Natural killer cell (primary cell): ENCODE measurements around the gene LAMC1. TPM values are rescaled to one million over a fixed set of nuclear protein-coding genes. Genes with fewer than 3 reads are reported as not detected.

Experiments used
- ATAC-seq, 3 donors: fragments of 150-1000 bp in 2 of 3; fragments of 200-7000 bp in 1 of 3; cut with Tn5 transposase; 1 replicate in 1 of 3; 2 replicates in 2 of 3; pipeline ENCODE4 v1.10.0; 2021; ENCODE audit warnings: mild to moderate bottlenecking in 2 of 3, moderate library complexity in 2 of 3
- DNase-seq, 2 donors: peaks; one replicate each; pipeline versions ENCODE4 v3.0.0 to v3.0.0-alpha.2; 2013 to 2021; ENCODE audit warnings: mixed read lengths in 1 of 2
- H3K27ac ChIP-seq: one replicate; pipeline ENCODE4 v1.5.1; 2013; ENCODE audit warnings: mild to moderate bottlenecking, low read length
- H3K27me3 ChIP-seq: one replicate; pipeline ENCODE4 v1.6.1; 2013; ENCODE audit warnings: low read length; ENCODE audit not compliant: control insufficient read depth, insufficient read depth
- H3K36me3 ChIP-seq: one replicate; pipeline ENCODE4 v1.6.1; 2013; ENCODE audit warnings: low read length; ENCODE audit not compliant: control insufficient read depth, insufficient read depth
- H3K4me1 ChIP-seq: one replicate; pipeline ENCODE4 v1.6.1; 2013; ENCODE audit warnings: low read length; ENCODE audit not compliant: control insufficient read depth, insufficient read depth
- H3K4me3 ChIP-seq: one replicate; pipeline ENCODE4 v1.5.1; 2013; ENCODE audit warnings: low read length
- H3K9me3 ChIP-seq: one replicate; pipeline ENCODE4 v1.6.1; 2013; ENCODE audit warnings: low read length; ENCODE audit not compliant: control insufficient read depth, insufficient read depth
- H3K27ac Mint-ChIP-seq, 2 donors: one replicate each; pipeline ENCODE4 v1.8.0; 2022; ENCODE audit warnings: mild to moderate bottlenecking in 2 of 2, mixed read lengths in 2 of 2, moderate library complexity in 1 of 2
- H3K27me3 Mint-ChIP-seq, 2 donors: one replicate each; pipeline ENCODE4 v1.8.0; 2022; ENCODE audit warnings: low read depth in 2 of 2, mixed read lengths in 2 of 2
- H3K36me3 Mint-ChIP-seq: one replicate; pipeline ENCODE4 v1.8.0; 2022; ENCODE audit warnings: mixed read lengths
- H3K4me1 Mint-ChIP-seq, 2 donors: one replicate each; pipeline ENCODE4 v1.8.0; 2022; ENCODE audit warnings: mixed read lengths in 2 of 2
- H3K4me3 Mint-ChIP-seq: one replicate; pipeline ENCODE4 v1.8.0; 2022; ENCODE audit warnings: mild to moderate bottlenecking, moderate library complexity, mixed read lengths
- H3K9me3 Mint-ChIP-seq, 2 donors: one replicate each; pipeline ENCODE4 v1.8.0; 2022; ENCODE audit warnings: mixed read lengths in 2 of 2
- CTCF ChIP-seq: fragments of 200-600 bp; IDR thresholded peaks from one replicate; pipeline ENCODE4 v1.8.0; 2022; ENCODE audit warnings: antibody characterized with exemption
- WGBS: methylation state at CpG from one replicate; pipeline ENCODE4 v1.1.7; 2013; ENCODE audit warnings: missing lambda C conversion rate; ENCODE audit not compliant: insufficient coverage; 5-methylcytosine and 5-hydroxymethylcytosine counted together
- intact Hi-C: fragments of 100-400 bp; cut with micrococcal nuclease; formaldehyde crosslinking; loops from one replicate; pipeline ENCODE4 v1.14.2; 2022
- total RNA-seq, 4 donors: library from RNA; stranded (reverse); fragments of 120-200 nt in 1 of 4; gene quantifications; one replicate each; pipeline versions ENCODE4 v1.2.3 to v1.2.4, GENCODE V29; 2013 to 2022

LAMC1 gene
- total RNA-seq, 3 donors from 2014 or later (not counting 1 experiment from before 2014, with no cell fraction given), result 0.33 to 0.66 (median 0.58) TPM

DNA sequence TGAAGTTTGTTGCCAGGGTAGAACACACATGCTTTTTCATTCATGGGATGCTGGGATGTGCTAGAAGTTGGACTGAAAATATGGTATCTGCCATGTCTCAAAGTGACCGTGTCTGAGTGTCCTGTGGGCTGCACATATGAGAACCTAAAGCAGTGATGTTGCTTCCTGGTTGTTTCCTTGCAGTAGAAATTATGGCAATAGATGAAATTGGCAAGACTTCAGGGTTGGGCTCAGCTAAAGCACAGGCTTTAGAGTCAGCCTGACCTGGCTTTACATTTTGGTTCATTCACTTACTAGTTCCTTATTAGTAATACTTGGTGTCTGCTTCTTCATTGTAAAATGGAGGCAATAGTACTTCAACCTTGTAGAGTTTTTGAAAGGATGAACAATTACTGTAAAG lies 165.0 kb downstream of the LAMC1 start:
- intact Hi-C loops, result no loop called here
- H3K4me3 Mint-ChIP-seq, result no peak overlapping the region
- no peak for TF ChIP-seq CTCF
- peaks cover 30 to 32% of the 10 kb centered on the region in 2 donors for H3K27me3 Mint-ChIP-seq
- no peaks in the 10 kb centered on the region for H3K36me3 ChIP-seq
- H3K27ac Mint-ChIP-seq, result no peak overlapping the region
- 86% methylated on average over 1 of the region's 1 CpG for WGBS
- DNase-seq (no peak), ATAC-seq (no peak)
- no peaks in the 10 kb centered on the region for H3K36me3 Mint-ChIP-seq
- no peaks in the 10 kb centered on the region for H3K9me3 ChIP-seq
- no peaks in the 10 kb centered on the region for H3K9me3 Mint-ChIP-seq
- H3K27ac ChIP-seq, result no peak overlapping the region
- H3K4me1 Mint-ChIP-seq, result no peaks in the 10 kb centered on the region
- H3K4me3 ChIP-seq, result no peak overlapping the region
- no peaks in the 10 kb centered on the region for H3K4me1 ChIP-seq
- peaks cover 13% of the 10 kb centered on the region for H3K27me3 ChIP-seq

- no peaks in the 10 kb centered on the region for H3K9me3 Mint-ChIP-seq
- intact Hi-C loops, result no loop called here
- Histone ChIP-seq H3K27me3 (peaks cover 5% of the 10 kb centered on the region), H3K4me1 (peaks cover 4% of the 10 kb centered on the region), H3K27ac (no peak overlapping the region), H3K4me3 (no peak overlapping the region), H3K36me3 (no peaks in the 10 kb centered on the region), H3K9me3 (no peaks in the 10 kb centered on the region)
- DNase-seq (no peak), ATAC-seq (no peak)
- TF ChIP-seq CTCF, result no peak
- no peak overlapping the region for H3K27ac Mint-ChIP-seq
- no peak overlapping the region for H3K4me3 Mint-ChIP-seq
- WGBS, result no CpG with 5 or more reads among the region's 1 CpG
- peaks cover 8 to 11% of the 10 kb centered on the region in 2 donors for H3K4me1 Mint-ChIP-seq
- no peaks in the 10 kb centered on the region for H3K36me3 Mint-ChIP-seq
- peaks cover 13 to 17% of the 10 kb centered on the region in 2 donors for H3K27me3 Mint-ChIP-seq
These were observed 168.6 kb downstream of the LAMC1 start for GRCh38 chr1:183191833-183192232.

- Mint-ChIP-seq H3K4me3 (no peak overlapping the region), H3K4me1 (peaks cover 8 to 11% of the 10 kb centered on the region in 2 donors), H3K27me3 (peaks cover 6 to 8% of the 10 kb centered on the region in 2 donors), H3K27ac (no peak overlapping the region), H3K36me3 (no peaks in the 10 kb centered on the region), H3K9me3 (no peaks in the 10 kb centered on the region)
- Histone ChIP-seq H3K27me3 (no peaks in the 10 kb centered on the region), H3K36me3 (no peaks in the 10 kb centered on the region), H3K27ac (no peak overlapping the region), H3K4me3 (no peak overlapping the region), H3K4me1 (peaks cover 4% of the 10 kb centered on the region), H3K9me3 (no peaks in the 10 kb centered on the region)
- DNase-seq, result no peak
- ATAC-seq, result no peak
- intact Hi-C loops, result no loop called here
- WGBS, result 88% methylated on average over 3 of the region's 4 CpGs
- no peak for TF ChIP-seq CTCF
These were observed 170.8 kb downstream of the LAMC1 start for GRCh38 chr1:183193963-183194525.
